Activated CD4-positive, alpha-beta T cell treated with anti-CD3 and anti-CD28 coated beads, Interleukin-2, amount 50 U/mL, for 1 hour (primary cell): ENCODE measurements around the gene TXNDC16.
"Not testable (repeated sequence)": the region's sequence is repeated elsewhere in the genome, so short reads cannot be mapped to it uniquely, and the experiment has no call there.

Experiments
- DNase-seq: peaks from one replicate; pipeline ENCODE4 v3.0.0-alpha.2; 2020

The TXNDC16 gene

GRCh38 chr14:52536269-52536668 is 16.0 kb downstream of the TXNDC16 start:
- DNase-seq, result no peak

- DNase-seq, result no peak
These were observed 20.8 kb downstream of the TXNDC16 start for GRCh38 chr14:52531481-52531880.

- no peak for DNase-seq
These were observed 25.3 kb downstream of the TXNDC16 start for GRCh38 chr14:52527052-52527451.

GRCh38 chr14:52522581-52523345 is 29.5 kb downstream of the TXNDC16 start:
- no peak for DNase-seq

- DNase-seq, result no peak
These were observed 30.3 kb downstream of the TXNDC16 start for GRCh38 chr14:52522033-52522432.

GRCh38 chr14:52514046-52514811 is 38.1 kb downstream of the TXNDC16 start:
- DNase-seq, result no peak

- no peak for DNase-seq
These were observed 39.1 kb downstream of the TXNDC16 start for GRCh38 chr14:52513249-52513648.

GRCh38 chr14:52494444-52494843 is 57.9 kb downstream of the TXNDC16 start:
- DNase-seq, result no peak

GRCh38 chr14:52485350-52485960 is 66.8 kb downstream of the TXNDC16 start:
- no peak for DNase-seq

- DNase-seq, result no peak
These were observed 70.4 kb downstream of the TXNDC16 start for GRCh38 chr14:52481864-52482263.

- no peak for DNase-seq
These were observed 78.7 kb downstream of the TXNDC16 start for GRCh38 chr14:52473557-52473956.

- DNase-seq, result no peak
These were observed 79.6 kb downstream of the TXNDC16 start for GRCh38 chr14:52472728-52473127.

- DNase-seq, result not testable (repeated sequence)
These were observed 80.1 kb downstream of the TXNDC16 start for GRCh38 chr14:52472251-52472650.

GRCh38 chr14:52467515-52468266 is 84.6 kb downstream of the TXNDC16 start:
- DNase-seq, result no peak

- DNase-seq, result no peak
These were observed 88.1 kb downstream of the TXNDC16 start for GRCh38 chr14:52464175-52464574.

GRCh38 chr14:52463375-52463774 is 88.9 kb downstream of the TXNDC16 start:
- DNase-seq, result no peak

- no peak for DNase-seq
These were observed 90.6 kb downstream of the TXNDC16 start for GRCh38 chr14:52461721-52462120.

GRCh38 chr14:52458721-52459085 is 93.6 kb downstream of the TXNDC16 start:
- DNase-seq, result no peak

- DNase-seq, result no peak
These were observed 94.9 kb downstream of the TXNDC16 start for GRCh38 chr14:52457411-52457810.

- DNase-seq, result no peak
These were observed 96.8 kb downstream of the TXNDC16 start for GRCh38 chr14:52455291-52456088.

- no peak for DNase-seq
These were observed 105.1 kb downstream of the TXNDC16 start for GRCh38 chr14:52447236-52447635.

GRCh38 chr14:52446355-52446754 is 106.0 kb downstream of the TXNDC16 start:
- DNase-seq, result no peak
